SJCRH30 (cell line): Measurements from ENCODE around the gene ZNF385C. TPM values are rescaled to one million over a fixed set of nuclear protein-coding genes. Genes with fewer than 3 reads are reported as not detected.
"Not testable (repeated sequence)": the region's sequence is repeated elsewhere in the genome, so short reads cannot be mapped to it uniquely, and the experiment has no call there.

Experiments
- DNase-seq, 2 experiments: peaks; one replicate each; pipeline ENCODE4 v3.0.0-alpha.2; 2015 to 2020
- H3K27ac ChIP-seq: fragments of 250-450 bp; sonication (Bioruptor Pico); 2 replicates; pipeline ENCODE4 v1.5.1; 2020; ENCODE audit warnings: mild to moderate bottlenecking, moderate library complexity
- H3K27me3 ChIP-seq: fragments of 250-450 bp; sonication (Bioruptor Pico); 2 replicates; pipeline ENCODE4 v1.5.1; 2020; ENCODE audit warnings: mild to moderate bottlenecking, moderate library complexity
- H3K36me3 ChIP-seq: fragments of 250-450 bp; sonication (Bioruptor Pico); 2 replicates; pipeline ENCODE4 v1.5.1; 2020; ENCODE audit warnings: mild to moderate bottlenecking, moderate library complexity
- H3K4me1 ChIP-seq: fragments of 250-450 bp; sonication (Bioruptor Pico); 2 replicates; pipeline ENCODE4 v1.5.1; 2020; ENCODE audit warnings: mild to moderate bottlenecking, moderate library complexity
- H3K4me3 ChIP-seq: fragments of 250-450 bp; sonication (Bioruptor Pico); 2 replicates; pipeline ENCODE4 v1.5.1; 2020; ENCODE audit warnings: mild to moderate bottlenecking, moderate library complexity
- H3K9me3 ChIP-seq: fragments of 250-450 bp; sonication (Bioruptor Pico); replicated peaks from 2 replicates; pipeline ENCODE4 v1.5.1; 2020; ENCODE audit warnings: mild to moderate bottlenecking, moderate library complexity
- total RNA-seq: library from RNA; depleted of rRNA; stranded (reverse); fragments of >200 nt; shearing (Covaris generic); gene quantifications from 2 replicates; pipeline ENCODE4 v1.2.3, GENCODE V29; 2014

The ZNF385C gene
- total RNA-seq, 1 experiment from 2014 or later = 1.5 TPM

DNA sequence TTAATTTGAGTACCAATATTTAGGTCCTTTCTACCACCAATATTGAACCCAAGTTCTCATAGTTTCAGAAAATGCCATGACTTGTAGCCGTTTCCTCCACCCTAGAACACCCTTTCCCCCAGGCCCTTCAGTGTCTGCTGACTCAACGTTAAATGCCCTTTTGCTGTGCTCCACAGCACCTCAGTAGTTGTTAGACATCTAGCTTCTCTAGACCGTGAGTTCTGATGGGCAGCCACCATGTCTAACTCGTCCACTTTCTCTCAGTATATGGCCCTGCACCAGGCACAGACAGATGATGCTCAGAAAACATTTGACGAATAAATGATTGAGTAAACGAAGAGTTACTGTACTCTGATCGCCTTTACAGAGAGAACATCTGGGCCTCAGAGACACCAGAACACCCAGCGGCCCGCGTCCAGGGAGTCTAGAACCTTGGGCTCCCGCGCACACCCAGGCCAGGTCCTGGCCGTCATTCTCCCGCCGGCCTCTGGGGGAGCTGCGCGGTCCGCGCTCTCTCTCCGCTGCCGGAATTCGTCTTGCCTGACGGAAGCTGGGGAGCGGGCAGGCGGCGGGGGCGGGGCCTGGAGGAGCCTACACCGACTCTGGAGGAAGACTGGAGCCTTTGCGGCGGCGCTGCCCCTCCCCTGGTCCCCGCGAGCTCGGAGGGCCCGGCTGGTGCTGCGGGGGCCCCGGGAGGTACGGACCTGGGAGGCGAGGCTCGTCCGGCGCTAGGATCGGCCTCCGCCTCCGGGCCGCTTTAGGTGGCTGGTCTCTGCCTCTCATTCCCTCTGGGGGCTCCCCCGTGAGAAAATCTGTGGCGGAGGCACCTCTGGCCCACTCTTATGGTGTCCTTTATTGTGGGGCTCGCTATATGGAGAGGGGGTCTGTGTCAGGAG lies 78.5 kb downstream of the ZNF385C start, which contains the start of gene NKIRAS2:
Gene NKIRAS2 (plus strand): TSS at position 582 of the 896 bp plus-strand sequence. CDS start 1,488 bp downstream, outside the sequence.
- Histone ChIP-seq H3K4me1 (peaks cover 16% of the 10 kb centered on the region), H3K27me3 (no peaks in the 10 kb centered on the region)
- DNase-seq = peak; percentile 94 to 97

DNA sequence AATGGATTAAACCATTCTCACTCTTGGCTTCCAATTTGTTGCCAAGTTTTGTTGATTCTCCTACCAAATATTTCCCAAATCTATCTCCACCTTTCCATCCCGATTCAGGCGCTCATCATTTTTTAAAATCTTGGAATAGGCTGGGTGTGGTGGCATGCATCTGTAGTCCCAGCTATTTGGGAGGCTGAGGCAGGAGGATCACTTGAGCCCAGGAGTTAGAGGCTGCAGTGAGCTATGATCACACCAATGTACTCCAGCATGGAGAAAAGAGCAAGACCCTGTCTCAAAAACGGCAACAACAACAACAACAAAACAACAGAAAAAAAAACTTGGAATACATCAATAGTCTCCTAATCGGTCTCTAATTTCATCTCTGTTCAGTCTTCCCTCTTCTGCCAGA lies 79.3 kb downstream of the ZNF385C start:
- peaks cover 16% of the 10 kb centered on the region; the same call in 1 of the 2 replicates for H3K36me3 ChIP-seq
- H3K4me1 ChIP-seq = peaks cover 9% of the 10 kb centered on the region
- H3K27ac ChIP-seq = no peak overlapping the region
- no peak for DNase-seq
- H3K4me3 ChIP-seq = no peak overlapping the region
- H3K9me3 ChIP-seq = no peaks in the 10 kb centered on the region
- no peaks in the 10 kb centered on the region for H3K27me3 ChIP-seq

More for the DNA sequence above, 78.5 kb downstream of the ZNF385C start, which contains the start of gene NKIRAS2:
- Histone ChIP-seq H3K9me3 (no peaks in the 10 kb centered on the region), H3K4me3 (peak within 1 kb of the TSS; percentile 92), H3K27ac (peak within 1 kb of the TSS; percentile 60), H3K36me3 (peaks cover 21% of the 10 kb centered on the region)

DNA sequence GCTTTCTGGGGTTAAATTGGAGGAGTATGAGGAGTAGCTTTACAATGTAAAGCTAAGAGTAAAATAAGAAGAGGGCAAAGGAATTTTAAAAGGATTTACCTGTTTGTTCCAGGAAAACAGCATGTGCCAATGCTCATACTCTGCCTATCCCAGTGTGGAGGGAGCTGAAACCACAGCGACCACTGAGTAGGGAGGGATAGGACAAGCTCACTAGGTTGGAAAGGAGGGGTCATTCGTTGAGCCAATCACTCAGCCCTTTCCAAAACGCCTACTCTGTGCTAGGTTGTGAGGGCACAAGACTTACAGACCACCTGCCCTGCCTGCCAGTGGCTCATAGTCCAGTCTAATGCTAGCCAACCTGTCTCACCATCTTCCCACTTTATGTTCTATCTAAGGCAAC lies 79.9 kb downstream of the ZNF385C start:
- peak overlapping the region; percentile 94; the same call in 1 of the 2 replicates for H3K27ac ChIP-seq
- no peaks in the 10 kb centered on the region for H3K27me3 ChIP-seq

DNA sequence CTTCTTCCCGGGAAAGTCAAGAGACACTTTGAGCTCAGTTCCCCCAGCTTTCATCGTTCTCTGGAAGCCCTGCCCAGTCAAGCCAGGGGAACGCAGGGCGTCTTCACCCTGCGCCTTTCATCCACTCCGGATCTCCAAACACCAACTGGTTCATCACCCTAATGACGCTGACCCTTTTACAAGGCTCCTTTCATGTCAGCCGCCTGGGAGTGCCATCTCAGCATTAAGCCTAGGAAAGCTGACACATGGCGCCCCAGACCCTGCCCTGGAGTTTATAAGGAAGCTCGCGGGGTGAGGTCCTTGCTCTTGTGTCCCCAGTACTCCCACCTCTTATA lies 80.4 kb downstream of the ZNF385C start:
- no peak for DNase-seq
- peaks cover 9% of the 10 kb centered on the region for H3K4me1 ChIP-seq
- H3K36me3 ChIP-seq = peaks cover 7% of the 10 kb centered on the region; the same call in 1 of the 2 replicates
- H3K9me3 ChIP-seq = no peaks in the 10 kb centered on the region
- H3K27me3 ChIP-seq = no peaks in the 10 kb centered on the region
- peak overlapping the region; percentile 92 for H3K4me3 ChIP-seq
- peak overlapping the region; percentile 94 for H3K27ac ChIP-seq

More for the DNA sequence above, 79.9 kb downstream of the ZNF385C start:
- Histone ChIP-seq H3K4me1 (peaks cover 9% of the 10 kb centered on the region), H3K4me3 (peak overlapping the region; percentile 92), H3K9me3 (no peaks in the 10 kb centered on the region), H3K36me3 (peaks cover 10% of the 10 kb centered on the region; the same call in 1 of the 2 replicates)
- no peak for DNase-seq

DNA sequence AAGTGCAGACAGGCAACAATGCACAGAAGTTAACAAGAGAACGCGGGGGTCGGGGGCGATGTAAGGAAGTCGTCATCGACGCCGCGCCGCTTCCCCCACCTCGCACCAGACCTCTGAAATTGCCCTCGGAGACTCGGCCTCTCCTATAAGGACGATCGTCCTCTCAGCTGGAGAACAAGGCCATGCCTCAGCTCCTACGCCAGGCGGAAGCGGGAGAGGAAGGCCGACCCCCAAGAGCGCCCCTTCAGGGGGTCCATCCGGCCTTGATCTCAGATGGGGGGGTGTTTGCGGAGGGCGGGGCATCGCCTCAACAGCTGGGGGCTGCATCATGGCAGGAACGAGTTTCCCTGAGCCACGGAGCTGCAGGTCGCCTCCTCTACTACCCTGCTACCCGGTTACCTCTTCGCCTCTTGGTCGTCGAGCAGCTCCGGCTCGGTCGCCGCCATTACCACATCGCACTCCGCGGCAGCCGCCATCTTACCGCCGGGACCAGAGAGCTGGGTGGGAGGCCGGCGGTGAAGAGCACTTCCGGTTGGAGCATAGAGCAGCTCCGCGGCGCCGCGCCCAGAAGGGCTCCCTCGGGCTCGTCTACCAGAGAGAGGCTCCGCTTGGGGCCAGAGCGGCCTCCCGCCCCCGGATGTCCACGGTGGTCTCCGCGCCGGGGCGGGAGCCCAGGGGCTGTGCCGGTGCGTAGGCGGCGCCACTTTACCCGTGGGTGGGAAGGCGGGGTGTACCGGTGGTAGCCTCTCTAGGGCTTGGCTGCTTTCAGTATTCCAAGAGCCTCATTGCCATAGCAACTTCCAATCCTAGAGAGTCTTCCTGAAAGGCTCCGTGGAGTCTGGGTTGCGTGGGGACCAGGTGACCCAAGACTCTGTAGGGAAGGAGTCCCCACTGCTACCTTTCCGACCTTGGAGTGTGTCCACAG lies 81.1 kb downstream of the ZNF385C start, which contains the start of gene DNAJC7:
Gene DNAJC7 (minus strand): TSS at position 499 of the 925 bp plus-strand sequence. CDS start 23 bp downstream, at position 476.
- DNase-seq = peak; percentile 95 to 96
- H3K9me3 ChIP-seq = no peaks in the 10 kb centered on the region
- H3K36me3 ChIP-seq = peaks cover 5% of the 10 kb centered on the region; the same call in 1 of the 2 replicates
- peaks cover 9% of the 10 kb centered on the region for H3K4me1 ChIP-seq
- peak within 1 kb of the TSS; percentile 94 for H3K27ac ChIP-seq
- no peaks in the 10 kb centered on the region for H3K27me3 ChIP-seq
- H3K4me3 ChIP-seq = peak within 1 kb of the TSS; percentile 92

DNA sequence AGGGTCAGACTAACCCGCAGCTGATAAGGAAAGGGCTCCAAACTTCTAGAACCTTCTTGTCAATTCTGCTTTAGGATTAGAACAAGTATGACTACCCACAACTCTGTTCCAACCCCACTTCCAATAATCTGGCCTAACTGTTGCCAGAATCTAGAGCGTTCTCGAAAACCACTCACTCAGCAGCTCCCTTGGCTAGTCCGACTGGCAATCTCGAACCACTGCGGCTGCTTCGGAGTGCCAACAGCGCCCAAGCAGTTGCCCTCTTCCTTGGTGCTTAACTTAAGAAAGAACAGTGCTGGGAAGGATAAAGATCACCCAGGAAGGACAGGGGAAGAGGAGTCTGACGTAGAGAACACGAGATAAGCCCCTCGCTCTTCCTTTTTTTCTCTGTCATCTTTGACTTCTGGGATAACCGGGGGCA lies 81.9 kb downstream of the ZNF385C start:
- DNase-seq = peak in 1 of 2 experiments; percentile 29
- Histone ChIP-seq H3K27ac (peak overlapping the region; percentile 94), H3K27me3 (no peaks in the 10 kb centered on the region), H3K9me3 (no peaks in the 10 kb centered on the region), H3K4me1 (peaks cover 9% of the 10 kb centered on the region), H3K4me3 (peak overlapping the region; percentile 92), H3K36me3 (peaks cover 7% of the 10 kb centered on the region)

DNA sequence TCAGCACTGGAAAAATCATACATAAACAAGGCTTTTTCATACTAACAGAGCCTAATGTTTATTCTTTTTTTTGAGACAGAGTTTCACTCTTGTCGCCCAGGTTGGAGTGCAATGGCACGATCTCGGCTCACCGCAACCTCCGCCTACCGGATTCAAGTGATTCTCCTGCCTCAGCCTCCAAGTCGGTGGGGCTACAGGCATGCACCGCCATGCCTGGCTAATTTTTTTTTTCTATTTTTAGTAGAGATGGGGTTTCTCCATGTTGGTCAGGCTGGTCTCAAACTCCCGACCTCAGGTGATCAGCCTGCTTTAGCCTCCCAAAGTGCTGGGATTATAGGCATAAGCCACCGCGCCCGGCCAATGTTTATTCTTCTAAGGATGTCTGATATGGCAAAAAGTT lies 84.5 kb downstream of the ZNF385C start:
- not testable (repeated sequence) for H3K4me3 ChIP-seq, H3K27ac ChIP-seq, H3K9me3 ChIP-seq, DNase-seq, H3K27me3 ChIP-seq, H3K4me1 ChIP-seq
- H3K36me3 ChIP-seq = peaks cover 17% of the 10 kb centered on the region

DNA sequence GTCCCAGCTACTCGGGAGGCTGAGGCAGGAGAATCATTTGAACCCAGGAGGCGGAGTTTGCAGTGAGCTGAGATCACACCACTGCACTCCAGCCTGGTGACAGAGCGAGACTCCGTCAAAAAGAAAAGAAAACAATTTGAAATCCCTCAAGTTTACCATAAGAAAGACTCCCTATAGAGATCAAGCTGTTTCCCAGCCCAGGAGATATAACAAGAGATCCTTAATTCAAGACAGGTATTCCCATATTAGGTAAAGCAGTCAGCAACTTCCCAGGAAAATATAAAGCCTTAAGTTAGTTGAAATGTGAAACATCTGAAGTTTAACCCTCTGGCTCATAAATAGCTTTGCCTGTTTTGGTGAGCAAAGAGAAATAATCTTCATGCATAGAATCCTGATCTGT lies 85.9 kb downstream of the ZNF385C start:
- H3K4me3 ChIP-seq, H3K27ac ChIP-seq, H3K27me3 ChIP-seq, H3K4me1 ChIP-seq, H3K9me3 ChIP-seq, DNase-seq: not testable (repeated sequence)
- peaks cover 20% of the 10 kb centered on the region for H3K36me3 ChIP-seq

DNA sequence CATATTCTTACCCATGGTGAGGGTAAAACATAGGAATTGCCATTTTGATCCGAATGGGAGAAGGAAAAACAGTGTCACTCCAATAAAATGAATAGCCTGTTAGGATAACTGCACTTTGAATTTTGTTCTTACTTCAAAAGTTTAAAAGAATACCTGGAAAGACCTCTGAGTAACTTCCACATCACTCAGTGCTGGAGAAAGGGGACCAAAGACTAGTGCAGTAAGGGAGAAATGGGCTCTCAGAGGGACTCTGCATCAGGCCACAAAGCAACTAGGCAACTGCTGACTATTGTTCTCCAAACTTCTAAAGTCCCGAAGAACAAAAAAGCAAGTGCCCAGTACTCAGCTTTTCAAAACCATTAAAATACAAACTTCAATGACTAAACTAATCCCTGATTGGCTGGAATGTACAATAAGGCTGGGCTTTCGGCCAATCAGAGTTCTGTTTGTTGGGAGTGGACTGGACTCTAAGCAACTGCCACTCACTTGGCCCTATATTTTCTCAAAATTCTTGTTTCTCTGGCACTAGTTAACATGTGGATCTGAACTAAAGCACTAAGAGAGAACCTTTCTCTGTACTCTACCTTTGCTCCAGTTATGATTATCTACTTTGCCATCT lies 87.3 kb downstream of the ZNF385C start:
- Histone ChIP-seq H3K27ac (no peak overlapping the region), H3K27me3 (no peaks in the 10 kb centered on the region), H3K36me3 (peaks cover 20% of the 10 kb centered on the region), H3K4me1 (peaks cover 3% of the 10 kb centered on the region; the same call in 1 of the 2 replicates), H3K4me3 (no peak overlapping the region), H3K9me3 (no peaks in the 10 kb centered on the region)
- DNase-seq = no peak

DNA sequence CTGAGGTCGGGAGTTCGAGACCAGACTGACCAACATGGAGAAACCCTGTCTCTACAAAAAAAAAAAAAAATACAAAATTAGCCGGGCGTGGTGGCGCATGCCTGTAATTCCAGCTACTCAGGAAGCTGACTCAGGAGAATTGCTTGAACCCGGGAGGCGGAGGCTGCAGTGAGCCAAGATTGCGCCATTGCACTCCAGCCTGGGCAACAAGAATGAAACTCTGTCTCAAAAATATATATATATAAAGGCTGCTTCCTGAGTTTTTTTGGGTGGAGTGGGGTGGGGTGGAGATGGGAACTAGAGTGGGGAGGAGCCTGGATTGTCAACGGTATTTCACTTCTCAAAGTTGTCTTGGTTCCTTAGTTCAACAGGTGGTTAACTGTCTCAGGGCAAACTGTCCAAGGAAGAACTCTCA lies 88.0 kb downstream of the ZNF385C start:
- not testable (repeated sequence) for H3K27ac ChIP-seq, DNase-seq, H3K4me1 ChIP-seq, H3K4me3 ChIP-seq, H3K27me3 ChIP-seq, H3K9me3 ChIP-seq
- H3K36me3 ChIP-seq = peaks cover 19% of the 10 kb centered on the region

DNA sequence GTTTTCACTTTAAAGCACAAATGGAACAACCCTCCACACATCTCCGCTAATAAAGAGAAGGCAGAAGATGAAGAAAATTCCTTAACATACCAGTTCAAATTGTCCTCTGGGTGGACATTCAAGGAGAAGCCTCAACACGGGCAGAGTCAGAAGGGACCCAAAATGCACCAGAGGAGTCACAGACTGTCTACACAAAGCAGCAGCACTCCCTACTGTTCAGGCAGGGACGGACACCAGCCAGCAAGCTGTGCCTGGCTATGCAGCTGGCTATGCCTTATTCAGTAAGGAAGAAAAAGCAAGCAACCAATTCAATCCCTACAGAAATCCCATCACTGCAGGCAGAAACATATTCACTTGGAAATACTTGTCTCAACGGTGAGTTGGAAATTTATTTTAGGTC lies 89.1 kb downstream of the ZNF385C start:
- H3K27me3 ChIP-seq = no peaks in the 10 kb centered on the region
- no peaks in the 10 kb centered on the region for H3K4me1 ChIP-seq
- H3K9me3 ChIP-seq = no peaks in the 10 kb centered on the region
- H3K36me3 ChIP-seq = peaks cover 15% of the 10 kb centered on the region
- H3K27ac ChIP-seq = no peak overlapping the region
- DNase-seq = peak in 1 of 2 experiments; percentile 35
- no peak overlapping the region for H3K4me3 ChIP-seq

DNA sequence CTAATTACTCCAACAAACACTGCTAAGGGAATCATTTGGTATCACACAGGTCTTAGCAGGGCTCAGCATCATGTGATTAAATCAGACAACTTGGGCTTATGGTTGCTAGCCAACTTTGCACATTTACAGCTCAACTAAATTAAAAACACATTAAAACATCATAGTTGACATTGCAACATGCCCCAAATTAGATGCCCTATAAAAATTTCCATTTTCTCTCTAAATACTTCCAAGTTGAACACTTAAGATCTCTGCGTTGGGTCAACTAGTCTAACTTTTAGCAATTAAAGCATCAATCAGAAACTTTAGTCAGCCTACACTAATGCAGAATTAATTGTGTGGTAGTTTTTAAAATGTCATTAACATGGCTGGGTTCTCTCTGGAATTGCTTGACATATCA lies 93.1 kb downstream of the ZNF385C start:
- Histone ChIP-seq H3K27me3 (no peaks in the 10 kb centered on the region), H3K4me3 (no peak overlapping the region), H3K36me3 (peaks cover 41% of the 10 kb centered on the region), H3K4me1 (no peaks in the 10 kb centered on the region; the same call in 1 of the 2 replicates), H3K9me3 (no peaks in the 10 kb centered on the region), H3K27ac (no peak overlapping the region)
- DNase-seq = no peak

DNA sequence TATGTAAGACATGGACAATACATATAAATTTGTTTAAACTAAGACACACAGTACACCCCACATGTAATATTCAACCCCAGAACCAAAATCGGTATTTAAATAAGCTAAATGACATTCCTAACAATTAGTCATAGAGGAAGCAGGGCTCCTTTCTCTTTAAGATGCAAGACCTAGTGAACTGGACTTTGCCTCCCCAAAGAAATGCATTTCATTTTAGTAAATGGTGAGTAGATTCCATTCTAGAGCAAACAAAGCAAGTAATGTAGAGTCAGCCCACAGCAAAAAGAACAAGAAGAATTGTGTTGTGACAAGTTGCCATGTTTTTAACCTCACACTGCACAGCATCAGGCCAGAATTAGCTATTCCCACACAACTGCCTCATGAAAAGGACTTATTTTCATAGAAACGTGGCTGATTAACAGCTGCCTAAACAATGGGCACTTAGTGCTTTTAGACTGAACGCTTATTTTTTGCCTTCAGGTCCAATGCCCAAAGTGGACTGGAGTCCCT lies 95.4 kb downstream of the ZNF385C start:
- Histone ChIP-seq H3K27me3 (no peaks in the 10 kb centered on the region), H3K36me3 (peaks cover 45% of the 10 kb centered on the region), H3K27ac (no peak overlapping the region; the same call in 1 of the 2 replicates), H3K4me1 (no peaks in the 10 kb centered on the region; the same call in 1 of the 2 replicates), H3K9me3 (no peaks in the 10 kb centered on the region), H3K4me3 (no peak overlapping the region)
- DNase-seq = no peak
